Stimulated activated CD8-positive, alpha-beta memory T cell treated with anti-CD3 and anti-CD28 coated beads, Interleukin-12 subunit alpha, Interleukin-12 subunit beta, amount 100 ng/mL, for 1 hour (primary cell): ENCODE data around the gene SF3B2.
"Not testable (repeated sequence)": the region's sequence is repeated elsewhere in the genome, so short reads cannot be mapped to it uniquely, and the experiment has no call there.

Experiments used
- DNase-seq: peaks from one replicate; pipeline ENCODE4 v3.0.0-alpha.2; 2020; ENCODE audit warnings: low read depth

SF3B2 gene

GRCh38 chr11:66015936-66016792, 36.0 kb upstream of the SF3B2 start:
- DNase-seq = no peak

- DNase-seq = no peak
These were observed 35.4 kb upstream of the SF3B2 start for GRCh38 chr11:66016793-66017177.

GRCh38 chr11:66017321-66017720, 34.8 kb upstream of the SF3B2 start:
- DNase-seq = no peak

- DNase-seq = no peak
These were observed 32.0 kb upstream of the SF3B2 start for GRCh38 chr11:66020212-66020611.

- DNase-seq = peak; percentile 15
These were observed 31.4 kb upstream of the SF3B2 start for GRCh38 chr11:66020618-66021357.

- DNase-seq = peak; percentile 63
These were observed 29.6 kb upstream of the SF3B2 start for GRCh38 chr11:66022401-66023185.

GRCh38 chr11:66023186-66023440, 29.1 kb upstream of the SF3B2 start:
- DNase-seq = not testable (repeated sequence)

- DNase-seq = no peak
These were observed 26.1 kb upstream of the SF3B2 start, which contains the start of gene CATSPER1 for GRCh38 chr11:66026017-66026529. CATSPER1 (minus strand) TSS chr11:66026479; CDS start chr11:66026379, 100 bp downstream.

- DNase-seq = no peak
These were observed 19.0 kb upstream of the SF3B2 start for GRCh38 chr11:66032957-66033735.

GRCh38 chr11:66035653-66036333, 16.4 kb upstream of the SF3B2 start:
- no peak for DNase-seq

GRCh38 chr11:66036334-66036710, 15.8 kb upstream of the SF3B2 start:
- DNase-seq = no peak

- no peak for DNase-seq
These were observed 14.8 kb upstream of the SF3B2 start for GRCh38 chr11:66037327-66037726.

GRCh38 chr11:66039765-66040164, 12.4 kb upstream of the SF3B2 start:
- no peak for DNase-seq

- DNase-seq = no peak
These were observed 9.8 kb upstream of the SF3B2 start for GRCh38 chr11:66042227-66042995.

GRCh38 chr11:66042996-66043906, 8.9 kb upstream of the SF3B2 start:
- no peak for DNase-seq

- DNase-seq = no peak
These were observed 7.4 kb upstream of the SF3B2 start for GRCh38 chr11:66044757-66045156.

- peak; percentile 78 for DNase-seq
These were observed 7.0 kb upstream of the SF3B2 start for GRCh38 chr11:66045177-66045639.

- no peak for DNase-seq
These were observed 5.3 kb upstream of the SF3B2 start for GRCh38 chr11:66046901-66047300.
